ENCODE results near the gene ARHGEF39.

DNA sequence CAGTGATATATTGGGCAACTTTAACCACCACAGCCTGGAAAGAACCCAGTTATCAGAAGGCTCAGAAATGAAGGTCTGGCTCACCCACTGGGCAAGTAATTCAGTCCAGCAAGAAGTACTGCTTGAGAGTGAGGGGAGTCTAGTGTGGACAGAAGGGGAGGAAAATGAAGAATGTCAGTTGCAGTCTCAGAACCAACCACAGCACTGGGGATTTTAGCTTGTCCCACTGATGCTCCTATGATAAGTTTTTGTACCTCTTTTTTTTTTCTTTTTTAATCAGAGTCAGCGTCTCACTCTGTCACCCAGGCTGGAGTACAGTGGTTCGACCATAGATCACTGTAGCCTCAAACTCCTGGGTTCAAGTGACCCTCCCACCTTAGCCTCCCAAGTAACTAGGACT is 37.4 kb downstream of the ARHGEF39 start:
- TF ChIP-seq, protein P1, sequence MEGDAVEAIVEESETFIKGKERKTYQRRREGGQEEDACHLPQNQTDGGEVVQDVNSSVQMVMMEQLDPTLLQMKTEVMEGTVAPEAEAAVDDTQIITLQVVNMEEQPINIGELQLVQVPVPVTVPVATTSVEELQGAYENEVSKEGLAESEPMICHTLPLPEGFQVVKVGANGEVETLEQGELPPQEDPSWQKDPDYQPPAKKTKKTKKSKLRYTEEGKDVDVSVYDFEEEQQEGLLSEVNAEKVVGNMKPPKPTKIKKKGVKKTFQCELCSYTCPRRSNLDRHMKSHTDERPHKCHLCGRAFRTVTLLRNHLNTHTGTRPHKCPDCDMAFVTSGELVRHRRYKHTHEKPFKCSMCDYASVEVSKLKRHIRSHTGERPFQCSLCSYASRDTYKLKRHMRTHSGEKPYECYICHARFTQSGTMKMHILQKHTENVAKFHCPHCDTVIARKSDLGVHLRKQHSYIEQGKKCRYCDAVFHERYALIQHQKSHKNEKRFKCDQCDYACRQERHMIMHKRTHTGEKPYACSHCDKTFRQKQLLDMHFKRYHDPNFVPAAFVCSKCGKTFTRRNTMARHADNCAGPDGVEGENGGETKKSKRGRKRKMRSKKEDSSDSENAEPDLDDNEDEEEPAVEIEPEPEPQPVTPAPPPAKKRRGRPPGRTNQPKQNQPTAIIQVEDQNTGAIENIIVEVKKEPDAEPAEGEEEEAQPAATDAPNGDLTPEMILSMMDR (IDR thresholded peaks at IDR 0.05; ENCODE audit: insufficient read depth, low read depth, low read length): no peak
- no peak for TF ChIP-seq EZH2 (IDR thresholded peaks at IDR 0.05; ENCODE audit: insufficient read depth, low read length)
